Activated CD8-positive, alpha-beta T cell treated with anti-CD3 and anti-CD28 coated beads for 36 hours (primary cell): ENCODE data around the gene SPOCK3. TPM values are rescaled to one million over a fixed set of nuclear protein-coding genes. Genes with fewer than 3 reads are reported as not detected.

Experiments used
- ATAC-seq: fragments of 200-7000 bp; cut with Tn5 transposase; one replicate; pipeline ENCODE4 v1.10.0; 2021; ENCODE audit warnings: mild to moderate bottlenecking, moderate library complexity
- CTCF ChIA-PET: fragments of 350-600 bp; sonication (Branson Sonifier 250); formaldehyde crosslinking; loops from one replicate; lab custom pipeline; 2021; ENCODE audit warnings: antibody characterized with exemption; lab: Charles Lee
- POLR2A ChIA-PET: fragments of 350-600 bp; sonication (Branson Sonifier 250); formaldehyde crosslinking; loops from one replicate; lab custom pipeline; 2021; ENCODE audit warnings: antibody characterized with exemption; lab: Charles Lee
- DNase-seq: peaks from one replicate; pipeline ENCODE4 v3.0.0-alpha.2; 2020
- H3K27ac Mint-ChIP-seq: one replicate; pipeline ENCODE4 v1.8.0; 2021; ENCODE audit warnings: mild to moderate bottlenecking, mixed read lengths
- H3K27me3 Mint-ChIP-seq: one replicate; pipeline ENCODE4 v1.8.0; 2021; ENCODE audit warnings: mixed read lengths
- H3K36me3 Mint-ChIP-seq: one replicate; pipeline ENCODE4 v1.8.0; 2021; ENCODE audit warnings: low read depth, mixed read lengths
- H3K4me1 Mint-ChIP-seq: one replicate; pipeline ENCODE4 v1.8.0; 2021; ENCODE audit warnings: low read depth, mixed read lengths
- H3K4me3 Mint-ChIP-seq: one replicate; pipeline ENCODE4 v1.8.0; 2021; ENCODE audit warnings: mild to moderate bottlenecking, moderate library complexity, mixed read lengths
- H3K9me3 Mint-ChIP-seq: one replicate; pipeline ENCODE4 v1.8.0; 2021; ENCODE audit warnings: mixed read lengths
- CTCF ChIP-seq: fragments of 200-600 bp; IDR thresholded peaks from one replicate; pipeline ENCODE4 v1.8.0; 2022; ENCODE audit warnings: antibody characterized with exemption, mild to moderate bottlenecking
- intact Hi-C: fragments of 100-400 bp; cut with micrococcal nuclease; formaldehyde crosslinking; loops from one replicate; pipeline ENCODE4 v1.10.0; 2022
- total RNA-seq, 2 experiments: library from RNA; stranded (reverse); gene quantifications; one replicate each; pipeline ENCODE4 v1.2.3, GENCODE V29; 2021

The SPOCK3 gene
- total RNA-seq, 2 experiments from 2014 or later: not detected

- intact Hi-C loops: no loop called here
- POLR2A ChIA-PET: no interaction called here
- H3K36me3 Mint-ChIP-seq: no peaks in the 10 kb centered on the region
- no peak for DNase-seq
- no peak for TF ChIP-seq CTCF
- H3K27ac Mint-ChIP-seq: no peak overlapping the region
- CTCF ChIA-PET: no interaction called here
- peaks cover 2% of the 10 kb centered on the region for H3K9me3 Mint-ChIP-seq
- no peaks in the 10 kb centered on the region for H3K4me1 Mint-ChIP-seq
- H3K27me3 Mint-ChIP-seq: no peaks in the 10 kb centered on the region
- H3K4me3 Mint-ChIP-seq: no peak overlapping the region
- no peak for ATAC-seq
These were observed 303.8 kb downstream of the SPOCK3 start for GRCh38 chr4:166930464-166930863.

- POLR2A ChIA-PET: no interaction called here
- no peak for TF ChIP-seq CTCF
- intact Hi-C loops: no loop called here
- DNase-seq (no peak), ATAC-seq (no peak)
- Mint-ChIP-seq H3K9me3 (peaks cover 2% of the 10 kb centered on the region), H3K36me3 (no peaks in the 10 kb centered on the region), H3K27ac (no peak overlapping the region), H3K27me3 (no peaks in the 10 kb centered on the region), H3K4me3 (no peak overlapping the region), H3K4me1 (no peaks in the 10 kb centered on the region)
- CTCF ChIA-PET: no interaction called here
These were observed 309.9 kb downstream of the SPOCK3 start for GRCh38 chr4:166924424-166924823.

- no peaks in the 10 kb centered on the region for H3K27me3 Mint-ChIP-seq
- no peak for ATAC-seq
- POLR2A ChIA-PET: no interaction called here
- no peak overlapping the region for H3K27ac Mint-ChIP-seq
- no peaks in the 10 kb centered on the region for H3K4me1 Mint-ChIP-seq
- intact Hi-C loops: no loop called here
- no peaks in the 10 kb centered on the region for H3K36me3 Mint-ChIP-seq
- H3K4me3 Mint-ChIP-seq: no peak overlapping the region
- H3K9me3 Mint-ChIP-seq: no peaks in the 10 kb centered on the region
- no peak for DNase-seq
- CTCF ChIA-PET: no interaction called here
- TF ChIP-seq CTCF: no peak
These were observed 320.4 kb downstream of the SPOCK3 start for GRCh38 chr4:166913926-166914325.

GRCh38 chr4:166903408-166903807, 330.9 kb downstream of the SPOCK3 start:
- Mint-ChIP-seq H3K36me3 (no peaks in the 10 kb centered on the region), H3K4me3 (no peak overlapping the region), H3K27ac (no peak overlapping the region), H3K4me1 (no peaks in the 10 kb centered on the region), H3K27me3 (no peaks in the 10 kb centered on the region), H3K9me3 (peaks cover 10% of the 10 kb centered on the region)
- ATAC-seq: no peak
- TF ChIP-seq CTCF: no peak
- ChIA-PET POLR2A (no interaction called here), CTCF (no interaction called here)
- intact Hi-C loops: no loop called here
- no peak for DNase-seq

- Mint-ChIP-seq H3K36me3 (no peaks in the 10 kb centered on the region), H3K9me3 (peaks cover 13% of the 10 kb centered on the region), H3K4me1 (no peaks in the 10 kb centered on the region), H3K4me3 (no peak overlapping the region), H3K27ac (no peak overlapping the region), H3K27me3 (no peaks in the 10 kb centered on the region)
- no peak for DNase-seq
- intact Hi-C loops: no loop called here
- CTCF ChIA-PET: no interaction called here
- no peak for TF ChIP-seq CTCF
- ATAC-seq: no peak
- POLR2A ChIA-PET: no interaction called here
These were observed 331.4 kb downstream of the SPOCK3 start for GRCh38 chr4:166902941-166903340.
